ENCODE results near the gene LRRC70.

The LRRC70 gene

GRCh38 chr5:62568143-62568542 lies 10.5 kb upstream of the LRRC70 start:
- no peak for TF ChIP-seq CTCF (IDR thresholded peaks at IDR 0.05)

- TF ChIP-seq CTCF (IDR thresholded peaks at IDR 0.05), result no peak
Observed at GRCh38 chr5:62568800-62569432, 9.7 kb upstream of the LRRC70 start.

GRCh38 chr5:62569470-62569869 lies 9.1 kb upstream of the LRRC70 start:
- no peak for TF ChIP-seq CTCF (IDR thresholded peaks at IDR 0.05)

GRCh38 chr5:62572918-62573514 lies 5.6 kb upstream of the LRRC70 start:
- TF ChIP-seq CTCF (IDR thresholded peaks at IDR 0.05), result no peak

- no peak for TF ChIP-seq CTCF (IDR thresholded peaks at IDR 0.05)
Observed at GRCh38 chr5:62574599-62574998, 4.0 kb upstream of the LRRC70 start.

GRCh38 chr5:62575066-62575465 lies 3.6 kb upstream of the LRRC70 start:
- TF ChIP-seq CTCF (IDR thresholded peaks at IDR 0.05), result no peak

GRCh38 chr5:62575489-62575888 lies 3.1 kb upstream of the LRRC70 start:
- no peak for TF ChIP-seq CTCF (IDR thresholded peaks at IDR 0.05)
